Keratinocyte (primary cell): ENCODE data around the gene SIVA1. TPM values are rescaled to one million over a fixed set of nuclear protein-coding genes. Genes with fewer than 3 reads are reported as not detected.

Experiments used
- DNase-seq: peaks from one replicate; pipeline ENCODE4 v3.0.0-alpha.2; 2011; ENCODE audit warnings: low read depth, missing footprints, low spot score
- FAIRE-seq: peaks from 2 replicates; lab custom pipeline; 2011; peaks lifted over from hg19 to GRCh38; lab: Jason Lieb, UNC
- H2AFZ ChIP-seq: 2 replicates; pipeline ENCODE4 v1.6.0; 2012; ENCODE audit warnings: low read length, control low read depth, inconsistent platforms; ENCODE audit not compliant: control insufficient read depth
- H3K27ac ChIP-seq: 2 replicates; pipeline ENCODE4 v1.5.1; 2011; ENCODE audit warnings: low read length; ENCODE audit not compliant: control insufficient read depth, insufficient read depth
- H3K27me3 ChIP-seq: 3 replicates; pipeline ENCODE4 v1.6.0; 2011; ENCODE audit warnings: low read length; ENCODE audit not compliant: control insufficient read depth, insufficient read depth; ENCODE audit errors: extremely low read depth
- H3K36me3 ChIP-seq, 2 experiments: 2 replicates in 1 of 2; 3 replicates in 1 of 2; pipeline ENCODE4 v1.5.1; 2011; ENCODE audit warnings: low read length in 2 of 2, mild to moderate bottlenecking in 1 of 2; ENCODE audit not compliant: control insufficient read depth in 2 of 2, insufficient read depth in 2 of 2; ENCODE audit errors: extremely low read depth in 1 of 2
- H3K4me1 ChIP-seq: 3 replicates; pipeline ENCODE4 v1.5.1; 2011; ENCODE audit warnings: low read length; ENCODE audit not compliant: control insufficient read depth, insufficient read depth; ENCODE audit errors: extremely low read depth
- H3K4me2 ChIP-seq: 3 replicates; pipeline ENCODE4 v1.6.0; 2011; ENCODE audit warnings: low read depth, low read length; ENCODE audit not compliant: control insufficient read depth, insufficient read depth; ENCODE audit errors: extremely low read depth
- H3K4me3 ChIP-seq, 3 experiments: fragments of 200-600 bp in 1 of 3; sonication (generic) in 1 of 3; 2 replicates in 2 of 3; 3 replicates in 1 of 3; pipeline ENCODE4 v1.5.1; 2011 to 2016; ENCODE audit warnings: low read length in 3 of 3, mild to moderate bottlenecking in 3 of 3, control low read depth in 2 of 3, inconsistent platforms in 1 of 3, low read depth in 1 of 3, mixed read lengths in 1 of 3, mixed run types in 1 of 3, moderate library complexity in 1 of 3; ENCODE audit not compliant: control insufficient read depth in 2 of 3, insufficient read depth in 2 of 3; ENCODE audit errors: extremely low read depth in 1 of 3
- H3K79me2 ChIP-seq: 2 replicates; pipeline ENCODE4 v1.6.0; 2012; ENCODE audit warnings: low read length; ENCODE audit not compliant: control insufficient read depth, insufficient read depth
- H3K9ac ChIP-seq: 3 replicates; pipeline ENCODE4 v1.6.0; 2011; ENCODE audit warnings: low read length; ENCODE audit not compliant: control insufficient read depth, insufficient read depth; ENCODE audit errors: extremely low read depth
- H3K9me1 ChIP-seq: 3 replicates; pipeline ENCODE4 v1.6.0; 2011; ENCODE audit warnings: low read length; ENCODE audit not compliant: control insufficient read depth, insufficient read depth; ENCODE audit errors: extremely low read depth
- H3K9me3 ChIP-seq: 2 replicates; pipeline ENCODE4 v1.5.1; 2012; ENCODE audit warnings: low read depth, low read length; ENCODE audit not compliant: control insufficient read depth
- H4K20me1 ChIP-seq: 3 replicates; pipeline ENCODE4 v1.6.0; 2011; ENCODE audit warnings: low read length; ENCODE audit not compliant: control insufficient read depth, insufficient read depth; ENCODE audit errors: extremely low read depth
- CTCF ChIP-seq, 3 experiments: IDR thresholded peaks in 1 of 3; conservative IDR thresholded peaks in 1 of 3; optimal IDR thresholded peaks in 1 of 3; 2 replicates in 2 of 3; 3 replicates in 1 of 3; pipeline versions ENCODE3 to v1.5.1; 2011; ENCODE audit warnings: low read length in 3 of 3, mild to moderate bottlenecking in 3 of 3, moderate library complexity in 2 of 3, control low read depth in 1 of 3, inconsistent platforms in 1 of 3; ENCODE audit not compliant: insufficient read depth in 2 of 3; ENCODE audit errors: extremely low read depth in 1 of 3
- EZH2 ChIP-seq: IDR thresholded peaks from one replicate; pipeline ENCODE4 v1.6.1; 2012; ENCODE audit warnings: inconsistent platforms, mild to moderate bottlenecking, low read length, moderate library complexity
- dilution Hi-C: fragments of 300-500 bp; cut with MboI; formaldehyde crosslinking; loops from one replicate; pipeline ENCODE4 v1.7.0; 2020; ENCODE audit warnings: low sequenced_read_pairs; ENCODE audit not compliant: extremely low pct_ligation_motif_present
- polyA plus RNA-seq, 5 experiments: library from polyadenylated mRNA; depleted of rRNA in 3 of 5; stranded (reverse) in 3 of 5; stranded (forward) in 1 of 5; unstranded in 1 of 5; fragments of >200 nt; gene quantifications; 1 replicate in 1 of 5; 2 replicates in 3 of 5; 3 replicates in 1 of 5; pipeline versions ENCODE4 v1.2.1 to v1.2.3, GENCODE V29; 2011 to 2012; ENCODE audit warnings: missing spikeins in 2 of 5, low read depth in 1 of 5, low replicate concordance in 1 of 5

Gene SIVA1
- polyA plus RNA-seq, 1 donor (not counting 4 experiments of a cell fraction or from before 2014, with no cell fraction given): 35.3 TPM

GRCh38 chr14:104782086-104782807, 29.3 kb downstream of the SIVA1 start:
- peaks cover 7% of the 10 kb centered on the region for H4K20me1 ChIP-seq
- dilution Hi-C loops: no loop called here
- H2AFZ ChIP-seq: no peak overlapping the region
- peaks cover 25% of the 10 kb centered on the region for H3K79me2 ChIP-seq
- H3K9me1 ChIP-seq: no peaks in the 10 kb centered on the region
- FAIRE-seq: no peak
- DNase-seq: no peak
- no peak overlapping the region for H3K4me3 ChIP-seq
- no peaks in the 10 kb centered on the region for H3K4me1 ChIP-seq
- TF ChIP-seq CTCF (optimal IDR thresholded peaks at IDR 0.05 in 1 of 3, IDR thresholded peaks at IDR 0.05 in 1 of 3, conservative IDR thresholded peaks at IDR 0.05 in 1 of 3; ENCODE audit: extremely low read depth in 1 of 3, insufficient read depth in 2 of 3, low read length in 3 of 3) (no peak), EZH2 (no peak)
- no peaks in the 10 kb centered on the region for H3K9me3 ChIP-seq
- H3K9ac ChIP-seq: no peak overlapping the region
- H3K27ac ChIP-seq: no peak overlapping the region
- no peaks in the 10 kb centered on the region for H3K27me3 ChIP-seq
- H3K36me3 ChIP-seq: peaks cover 10 to 11% of the 10 kb centered on the region in 2 experiments
- no peak overlapping the region for H3K4me2 ChIP-seq

- no peaks in the 10 kb centered on the region for H3K4me1 ChIP-seq
- no peak overlapping the region for H3K27ac ChIP-seq
- no peak overlapping the region for H3K4me3 ChIP-seq
- H3K36me3 ChIP-seq: peaks cover 11% of the 10 kb centered on the region in 2 experiments
- H4K20me1 ChIP-seq: peaks cover 7% of the 10 kb centered on the region
- dilution Hi-C loops: no loop called here
- H3K9me1 ChIP-seq: no peaks in the 10 kb centered on the region
- no peak overlapping the region for H2AFZ ChIP-seq
- H3K9ac ChIP-seq: no peak overlapping the region
- DNase-seq (no peak), FAIRE-seq (no peak)
- H3K79me2 ChIP-seq: peaks cover 29% of the 10 kb centered on the region
- no peaks in the 10 kb centered on the region for H3K27me3 ChIP-seq
- H3K4me2 ChIP-seq: no peak overlapping the region
- no peaks in the 10 kb centered on the region for H3K9me3 ChIP-seq
- TF ChIP-seq CTCF (optimal IDR thresholded peaks at IDR 0.05 in 1 of 3, IDR thresholded peaks at IDR 0.05 in 1 of 3, conservative IDR thresholded peaks at IDR 0.05 in 1 of 3; ENCODE audit: extremely low read depth in 1 of 3, insufficient read depth in 2 of 3, low read length in 3 of 3) (no peak), EZH2 (no peak)
These were observed 29.8 kb downstream of the SIVA1 start for GRCh38 chr14:104782808-104783139.
